T-helper 17 cell (primary cell): ENCODE results near the gene AIMP1. TPM values are rescaled to one million over a fixed set of nuclear protein-coding genes. Genes with fewer than 3 reads are reported as not detected.
A peak's percentile ranks its signal among the peaks of the same experiment; 100 is the strongest.

Experiments used
- ATAC-seq: fragments of 150-1000 bp; cut with Tn5 transposase; 2 replicates; pipeline ENCODE4 v1.10.0; 2021; ENCODE audit warnings: mild to moderate bottlenecking, moderate library complexity
- DNase-seq, 3 donors: peaks; one replicate each; pipeline versions ENCODE4 v3.0.0 to v3.0.0-alpha.2; 2020 to 2021
- H3K9me3 ChIP-seq: one replicate; pipeline ENCODE4 v1.7.0; 2013; ENCODE audit warnings: low read length, mild to moderate bottlenecking; ENCODE audit not compliant: control insufficient read depth, poor library complexity, severe bottlenecking
- H3K27ac Mint-ChIP-seq: one replicate; pipeline ENCODE4 v1.8.0; 2022; ENCODE audit warnings: mild to moderate bottlenecking, moderate library complexity, mixed read lengths
- H3K27me3 Mint-ChIP-seq: one replicate; pipeline ENCODE4 v1.8.0; 2022; ENCODE audit warnings: mixed read lengths
- H3K36me3 Mint-ChIP-seq: one replicate; pipeline ENCODE4 v1.8.0; 2022; ENCODE audit warnings: low read depth, mixed read lengths
- H3K4me1 Mint-ChIP-seq: one replicate; pipeline ENCODE4 v1.8.0; 2022; ENCODE audit warnings: mild to moderate bottlenecking, mixed read lengths
- H3K4me3 Mint-ChIP-seq: one replicate; pipeline ENCODE4 v1.8.0; 2022; ENCODE audit warnings: mild to moderate bottlenecking, moderate library complexity, mixed read lengths
- total RNA-seq, 4 donors: library from RNA in 2 of 4; stranded (reverse) in 2 of 4; gene quantifications; one replicate each; pipeline ENCODE4 v1.2.3 and lab custom pipeline; 2022 to 2026

The AIMP1 gene
- total RNA-seq: 10 to 100 TPM; 41.2 to 51.6 TPM
- 105 to 123 reads per million in 2 donors for total RNA-seq (lab: John Stamatoyannopoulos, UW)

GRCh38 chr4:106315968-106316772 lies at the start of gene AIMP1, which contains the start of gene TBCK:
Gene AIMP1 (plus strand): TSS chr4:106316550. CDS start chr4:106325010, 8,460 bp downstream.
Gene TBCK (minus strand): TSS chr4:106316209. CDS start chr4:106308960, 7,249 bp downstream.
- no peaks in the 10 kb centered on the region for H3K9me3 ChIP-seq
- ATAC-seq (peak; percentile 90), DNase-seq (peak; percentile 64 to 81 (median 79))
- no peaks in the 10 kb centered on the region for H3K36me3 Mint-ChIP-seq
- H3K27ac Mint-ChIP-seq: no peak within 1 kb of the TSS
- no peaks in the 10 kb centered on the region for H3K27me3 Mint-ChIP-seq
- peaks cover 19% of the 10 kb centered on the region for H3K4me1 Mint-ChIP-seq
- H3K4me3 Mint-ChIP-seq: no peak within 1 kb of the TSS

- no peak for ATAC-seq
- no peaks in the 10 kb centered on the region for H3K9me3 ChIP-seq
- no peaks in the 10 kb centered on the region for H3K27me3 Mint-ChIP-seq
- no peak for DNase-seq
- H3K4me3 Mint-ChIP-seq: no peak overlapping the region
- peaks cover 3% of the 10 kb centered on the region for H3K36me3 Mint-ChIP-seq
- peaks cover 4% of the 10 kb centered on the region for H3K4me1 Mint-ChIP-seq
- no peak overlapping the region for H3K27ac Mint-ChIP-seq
Measured at GRCh38 chr4:106268786-106269185, 47.6 kb upstream of the AIMP1 start.

- H3K27ac Mint-ChIP-seq: no peak overlapping the region
Measured at GRCh38 chr4:106269711-106270110, 46.6 kb upstream of the AIMP1 start.

GRCh38 chr4:106270736-106271135 lies 45.6 kb upstream of the AIMP1 start:
- Mint-ChIP-seq H3K4me3 (no peak overlapping the region), H3K4me1 (no peaks in the 10 kb centered on the region), H3K36me3 (no peaks in the 10 kb centered on the region), H3K27me3 (no peaks in the 10 kb centered on the region), H3K27ac (no peak overlapping the region)
- no peaks in the 10 kb centered on the region for H3K9me3 ChIP-seq
- no peak for DNase-seq
- no peak for ATAC-seq

More at GRCh38 chr4:106269711-106270110, 46.6 kb upstream of the AIMP1 start:
- no peaks in the 10 kb centered on the region for H3K9me3 ChIP-seq
- Mint-ChIP-seq H3K36me3 (no peaks in the 10 kb centered on the region), H3K4me3 (no peak overlapping the region), H3K4me1 (no peaks in the 10 kb centered on the region), H3K27me3 (no peaks in the 10 kb centered on the region)
- ATAC-seq (no peak), DNase-seq (no peak)

GRCh38 chr4:106273831-106274230 lies 42.5 kb upstream of the AIMP1 start:
- Mint-ChIP-seq H3K4me1 (no peaks in the 10 kb centered on the region), H3K4me3 (no peak overlapping the region), H3K27me3 (no peaks in the 10 kb centered on the region), H3K36me3 (no peaks in the 10 kb centered on the region), H3K27ac (no peak overlapping the region)
- H3K9me3 ChIP-seq: no peaks in the 10 kb centered on the region
- no peak for ATAC-seq
- DNase-seq: no peak

- Mint-ChIP-seq H3K4me1 (no peaks in the 10 kb centered on the region), H3K27ac (no peak overlapping the region), H3K27me3 (no peaks in the 10 kb centered on the region), H3K36me3 (peaks cover 3% of the 10 kb centered on the region), H3K4me3 (no peak overlapping the region)
- no peaks in the 10 kb centered on the region for H3K9me3 ChIP-seq
- no peak for ATAC-seq
- no peak for DNase-seq
Measured at GRCh38 chr4:106277140-106277675, 39.1 kb upstream of the AIMP1 start.

- Mint-ChIP-seq H3K4me3 (no peak overlapping the region), H3K36me3 (peaks cover 5% of the 10 kb centered on the region), H3K27me3 (no peaks in the 10 kb centered on the region), H3K4me1 (no peaks in the 10 kb centered on the region), H3K27ac (no peak overlapping the region)
- ATAC-seq: no peak
- no peak for DNase-seq
- H3K9me3 ChIP-seq: no peaks in the 10 kb centered on the region
Measured at GRCh38 chr4:106284227-106284626, 32.1 kb upstream of the AIMP1 start.

- H3K4me3 Mint-ChIP-seq: no peak overlapping the region
- DNase-seq (no peak), ATAC-seq (no peak)
- no peaks in the 10 kb centered on the region for H3K9me3 ChIP-seq
- H3K27me3 Mint-ChIP-seq: no peaks in the 10 kb centered on the region
- H3K4me1 Mint-ChIP-seq: peaks cover 2% of the 10 kb centered on the region
- no peak overlapping the region for H3K27ac Mint-ChIP-seq
- H3K36me3 Mint-ChIP-seq: peaks cover 7% of the 10 kb centered on the region
Measured at GRCh38 chr4:106286611-106287010, 29.7 kb upstream of the AIMP1 start.

GRCh38 chr4:106287353-106287969 lies 28.9 kb upstream of the AIMP1 start:
- DNase-seq: no peak
- no peak overlapping the region for H3K4me3 Mint-ChIP-seq
- no peak overlapping the region for H3K27ac Mint-ChIP-seq
- peaks cover 2% of the 10 kb centered on the region for H3K4me1 Mint-ChIP-seq
- H3K27me3 Mint-ChIP-seq: no peaks in the 10 kb centered on the region
- H3K36me3 Mint-ChIP-seq: peaks cover 4% of the 10 kb centered on the region
- H3K9me3 ChIP-seq: no peaks in the 10 kb centered on the region
- ATAC-seq: no peak

- no peak overlapping the region for H3K4me3 Mint-ChIP-seq
- peaks cover 2% of the 10 kb centered on the region for H3K36me3 Mint-ChIP-seq
- ATAC-seq: no peak
Measured at GRCh38 chr4:106289737-106290136, 26.6 kb upstream of the AIMP1 start.

GRCh38 chr4:106291678-106292077 lies 24.7 kb upstream of the AIMP1 start:
- Mint-ChIP-seq H3K4me1 (peaks cover 7% of the 10 kb centered on the region), H3K36me3 (peaks cover 6% of the 10 kb centered on the region), H3K27ac (no peak overlapping the region), H3K4me3 (no peak overlapping the region), H3K27me3 (no peaks in the 10 kb centered on the region)
- ATAC-seq (no peak), DNase-seq (no peak)
- H3K9me3 ChIP-seq: no peaks in the 10 kb centered on the region

More at GRCh38 chr4:106289737-106290136, 26.6 kb upstream of the AIMP1 start:
- H3K27ac Mint-ChIP-seq: no peak overlapping the region
- DNase-seq: no peak
- peaks cover 2% of the 10 kb centered on the region for H3K4me1 Mint-ChIP-seq
- no peaks in the 10 kb centered on the region for H3K9me3 ChIP-seq
- H3K27me3 Mint-ChIP-seq: no peaks in the 10 kb centered on the region

GRCh38 chr4:106294062-106294461 lies 22.3 kb upstream of the AIMP1 start:
- H3K36me3 Mint-ChIP-seq: peaks cover 12% of the 10 kb centered on the region
- no peaks in the 10 kb centered on the region for H3K27me3 Mint-ChIP-seq

GRCh38 chr4:106297245-106298035 lies 18.9 kb upstream of the AIMP1 start:
- no peaks in the 10 kb centered on the region for H3K27me3 Mint-ChIP-seq
- H3K27ac Mint-ChIP-seq: peak overlapping the region; percentile 79
- H3K4me3 Mint-ChIP-seq: peak overlapping the region; percentile 41
- H3K9me3 ChIP-seq: no peaks in the 10 kb centered on the region
- DNase-seq (no peak), ATAC-seq (no peak)
- H3K4me1 Mint-ChIP-seq: peaks cover 18% of the 10 kb centered on the region
- H3K36me3 Mint-ChIP-seq: peaks cover 16% of the 10 kb centered on the region

More at GRCh38 chr4:106294062-106294461, 22.3 kb upstream of the AIMP1 start:
- DNase-seq (no peak), ATAC-seq (no peak)
- no peak overlapping the region for H3K4me3 Mint-ChIP-seq
- no peak overlapping the region for H3K27ac Mint-ChIP-seq
- H3K9me3 ChIP-seq: no peaks in the 10 kb centered on the region
- H3K4me1 Mint-ChIP-seq: peaks cover 12% of the 10 kb centered on the region
